Kidney (tissue), 14 donors: ENCODE data around the gene ARL3. TPM values are rescaled to one million over a fixed set of nuclear protein-coding genes. Genes with fewer than 3 reads are reported as not detected.

Source experiments
- DNase-seq, 5 donors: peaks; one replicate each; pipeline ENCODE4 v3.0.0-alpha.2; 2013 to 2020
- FAIRE-seq: peaks from 2 replicates; lab custom pipeline; 2012; peaks lifted over from hg19 to GRCh38; lab: Jason Lieb, UNC
- H3K27ac ChIP-seq, 2 donors: one replicate each; pipeline ENCODE4 v1.7.0; 2013; ENCODE audit warnings: low read depth in 2 of 2, low read length in 2 of 2, inconsistent platforms in 1 of 2
- H3K27me3 ChIP-seq: one replicate; pipeline ENCODE4 v1.7.1; 2013; ENCODE audit warnings: low read length, inconsistent platforms; ENCODE audit not compliant: control insufficient read depth, insufficient read depth
- H3K36me3 ChIP-seq, 3 donors: one replicate each; pipeline versions ENCODE4 v1.7.0 to v1.7.1; 2013; ENCODE audit warnings: low read length in 3 of 3, control low read depth in 1 of 3, inconsistent platforms in 1 of 3; ENCODE audit not compliant: insufficient read depth in 3 of 3, control insufficient read depth in 2 of 3
- H3K4me1 ChIP-seq, 3 donors: one replicate each; pipeline versions ENCODE4 v1.7.0 to v1.7.1; 2013; ENCODE audit warnings: low read length in 3 of 3, inconsistent platforms in 1 of 3, low read depth in 1 of 3; ENCODE audit not compliant: control insufficient read depth in 2 of 3, insufficient read depth in 2 of 3
- H3K4me3 ChIP-seq, 3 donors: one replicate each; pipeline versions ENCODE4 v1.7.0 to v1.8.1; 2013; ENCODE audit warnings: low read length in 3 of 3, control low read depth in 1 of 3, inconsistent platforms in 1 of 3
- H3K9ac ChIP-seq, 3 donors: one replicate each; pipeline versions ENCODE4 v1.7.0 to v1.7.1; 2013; ENCODE audit warnings: low read length in 3 of 3, control low read depth in 1 of 3, inconsistent platforms in 1 of 3
- H3K9me3 ChIP-seq, 3 donors: one replicate each; pipeline versions ENCODE4 v1.7.0 to v1.7.1; 2013; ENCODE audit warnings: low read length in 3 of 3, control low read depth in 1 of 3, inconsistent platforms in 1 of 3; ENCODE audit not compliant: control insufficient read depth in 2 of 3, insufficient read depth in 1 of 3
- intact Hi-C: fragments of 100-400 bp; cut with DNase I; formaldehyde crosslinking; loops from one replicate; pipeline ENCODE4 v1.11.1; 2022
- polyA plus RNA-seq: library from polyadenylated mRNA; stranded (reverse); fragments of 350-450 nt; fragmentation: Illumina TruSeq; extraction: RNeasy Lipid Tissue Mini Kit (QIAGEN cat#74804); gene quantifications from one replicate; pipeline ENCODE4 v1.2.3, GENCODE V29; 2014; ENCODE audit warnings: low read depth, low replicate concordance; ENCODE audit not compliant: insufficient read depth
- total RNA-seq: library from RNA; stranded (reverse); fragmentation: NEBNext Ultra II Directional; extraction: Animal tissue kit (Norgen Biotek cat#: 25700); gene quantifications from one replicate; pipeline ENCODE4 v1.2.1, GENCODE V29; 2021
- TF ChIP-seq, protein P1 (sequence below): IDR thresholded peaks from 3 replicates; pipeline ENCODE4 v1.5.1; 2012; ENCODE audit warnings: mild to moderate bottlenecking, moderate library complexity, borderline replicate concordance; ENCODE audit not compliant: insufficient read depth; ENCODE audit errors: extremely low read depth
- donor health status: control.
- donor health status: control.
- donor health status: control.
- donor health status: control.
- donor health status: control.
- donor health status: DM: yes; HTN: yes; CAD: no.
- donor health status: Normal renal cell carcinoma (clear cell type).

Gene ARL3
- total and polyA plus RNA-seq, 2 donors from 2014 or later = 16.3 to 28.8 TPM

DNA sequence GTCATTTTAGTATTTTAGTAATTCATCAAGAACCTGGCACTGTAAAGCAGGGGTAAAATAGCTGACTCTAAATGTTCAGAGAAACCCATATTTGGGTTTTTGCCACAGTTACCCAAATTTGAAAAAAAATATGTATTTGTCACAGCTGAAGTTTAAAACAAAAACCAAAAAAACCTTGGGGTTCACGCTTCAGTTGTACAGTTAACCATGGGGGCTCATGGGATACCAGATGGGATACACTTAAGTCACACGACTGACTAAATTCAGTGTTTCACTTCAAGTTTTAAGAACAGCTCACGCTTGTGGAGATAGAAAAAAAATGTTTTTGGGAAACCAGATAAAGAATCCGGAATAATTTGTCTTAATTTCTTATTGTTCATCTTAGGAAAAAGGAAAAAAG is 2.1 kb downstream of the ARL3 start:
- Histone ChIP-seq H3K4me1 (peaks cover 2 to 11% (median 8%) of the 10 kb centered on the region in 3 donors), H3K9me3 (no peaks in the 10 kb centered on the region)
- intact Hi-C loops = no loop called here

DNA sequence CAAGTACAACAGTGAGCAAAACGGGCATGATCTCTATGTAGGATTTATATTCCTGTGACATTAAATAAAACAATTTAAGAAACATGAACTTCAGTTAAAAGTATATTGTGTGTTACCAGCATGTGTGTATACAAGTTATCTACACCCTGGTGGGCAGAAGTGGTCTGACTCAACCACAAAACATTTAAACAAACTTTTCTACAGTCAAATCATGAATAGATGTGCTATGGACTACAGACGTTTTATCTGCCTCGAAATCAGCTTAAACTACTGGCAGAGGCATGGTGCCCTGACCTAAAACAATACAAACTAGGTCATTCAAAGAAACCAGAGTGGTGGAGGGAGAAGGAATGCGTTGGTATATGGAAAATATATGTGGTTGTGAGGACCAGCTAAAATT is 3.6 kb downstream of the ARL3 start:
- DNase-seq (no peak), FAIRE-seq (no peak)
- H3K4me1 ChIP-seq = peaks cover 2 to 8% (median 8%) of the 10 kb centered on the region in 3 donors
- TF ChIP-seq, protein P1, sequence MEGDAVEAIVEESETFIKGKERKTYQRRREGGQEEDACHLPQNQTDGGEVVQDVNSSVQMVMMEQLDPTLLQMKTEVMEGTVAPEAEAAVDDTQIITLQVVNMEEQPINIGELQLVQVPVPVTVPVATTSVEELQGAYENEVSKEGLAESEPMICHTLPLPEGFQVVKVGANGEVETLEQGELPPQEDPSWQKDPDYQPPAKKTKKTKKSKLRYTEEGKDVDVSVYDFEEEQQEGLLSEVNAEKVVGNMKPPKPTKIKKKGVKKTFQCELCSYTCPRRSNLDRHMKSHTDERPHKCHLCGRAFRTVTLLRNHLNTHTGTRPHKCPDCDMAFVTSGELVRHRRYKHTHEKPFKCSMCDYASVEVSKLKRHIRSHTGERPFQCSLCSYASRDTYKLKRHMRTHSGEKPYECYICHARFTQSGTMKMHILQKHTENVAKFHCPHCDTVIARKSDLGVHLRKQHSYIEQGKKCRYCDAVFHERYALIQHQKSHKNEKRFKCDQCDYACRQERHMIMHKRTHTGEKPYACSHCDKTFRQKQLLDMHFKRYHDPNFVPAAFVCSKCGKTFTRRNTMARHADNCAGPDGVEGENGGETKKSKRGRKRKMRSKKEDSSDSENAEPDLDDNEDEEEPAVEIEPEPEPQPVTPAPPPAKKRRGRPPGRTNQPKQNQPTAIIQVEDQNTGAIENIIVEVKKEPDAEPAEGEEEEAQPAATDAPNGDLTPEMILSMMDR = no peak
- intact Hi-C loops = no loop called here
- no peaks in the 10 kb centered on the region for H3K27me3 ChIP-seq
- no peak overlapping the region for H3K4me3 ChIP-seq
- no peak overlapping the region for H3K9ac ChIP-seq
- no peaks in the 10 kb centered on the region for H3K9me3 ChIP-seq
- no peaks in the 10 kb centered on the region for H3K36me3 ChIP-seq
- H3K27ac ChIP-seq = no peak overlapping the region

More for the DNA sequence above, 2.1 kb downstream of the ARL3 start:
- Histone ChIP-seq H3K4me3 (no peak overlapping the region), H3K27me3 (no peaks in the 10 kb centered on the region), H3K9ac (no peak overlapping the region), H3K36me3 (no peaks in the 10 kb centered on the region), H3K27ac (no peak overlapping the region)
- TF ChIP-seq, protein P1 = no peak
- DNase-seq = no peak
- FAIRE-seq = no peak

DNA sequence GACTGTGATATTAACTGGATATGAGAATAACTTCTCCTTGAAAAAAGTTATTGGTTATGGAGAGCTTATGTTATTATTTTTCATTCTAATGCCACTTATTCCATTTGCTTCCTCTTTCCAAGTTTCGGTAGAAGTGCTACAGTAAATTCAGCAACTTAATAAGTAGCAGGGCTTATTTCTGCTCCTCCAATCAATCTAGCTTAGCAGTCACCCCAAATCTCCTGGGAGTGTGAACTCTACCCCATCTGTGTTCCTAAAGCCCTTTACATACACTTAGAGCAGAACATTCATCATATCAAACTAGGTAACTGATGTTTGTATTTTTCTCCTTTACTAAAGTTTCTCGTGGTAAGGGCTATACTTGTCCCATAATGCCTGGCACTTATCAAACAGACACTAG is 8.7 kb downstream of the ARL3 start:
- peaks cover 0 to 2% (median 0%) of the 10 kb centered on the region in 3 donors for H3K4me1 ChIP-seq
- H3K36me3 ChIP-seq = no peaks in the 10 kb centered on the region
- H3K27ac ChIP-seq = no peak overlapping the region
- H3K9me3 ChIP-seq = no peaks in the 10 kb centered on the region
- no peak overlapping the region for H3K4me3 ChIP-seq
- FAIRE-seq = no peak
- intact Hi-C loops = no loop called here
- TF ChIP-seq, protein P1 = no peak
- H3K9ac ChIP-seq = no peak overlapping the region
- no peak for DNase-seq
- H3K27me3 ChIP-seq = no peaks in the 10 kb centered on the region

DNA sequence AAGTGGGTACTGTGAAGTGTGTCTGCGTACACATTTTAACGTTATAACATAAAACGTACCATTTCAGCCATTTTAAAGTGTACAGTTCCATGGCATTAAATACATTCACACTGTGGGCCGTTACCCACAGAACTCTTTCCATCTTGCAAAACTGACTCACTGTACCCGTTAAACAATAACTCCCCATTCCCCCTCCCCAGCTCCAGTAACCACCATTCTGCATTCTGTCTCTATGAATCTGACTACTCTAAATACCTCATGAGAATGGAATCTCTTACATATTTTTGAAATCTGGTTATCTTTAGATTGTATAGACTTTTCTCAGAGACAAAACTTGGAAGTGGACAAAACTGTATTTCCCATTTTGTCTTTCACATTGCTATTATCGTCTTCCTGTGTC is 9.3 kb downstream of the ARL3 start:
- DNase-seq (no peak), FAIRE-seq (no peak)
- Histone ChIP-seq H3K36me3 (no peaks in the 10 kb centered on the region), H3K27ac (no peak overlapping the region), H3K4me1 (peaks cover 0 to 2% (median 0%) of the 10 kb centered on the region in 3 donors), H3K9ac (no peak overlapping the region), H3K9me3 (no peaks in the 10 kb centered on the region), H3K27me3 (no peaks in the 10 kb centered on the region), H3K4me3 (no peak overlapping the region)
- TF ChIP-seq, protein P1 = no peak
- intact Hi-C loops = no loop called here
